Body of pancreas (tissue), 4 donors: ENCODE results near the gene KLHL7. TPM values are rescaled to one million over a fixed set of nuclear protein-coding genes. Genes with fewer than 3 reads are reported as not detected.

Experiments used
- ATAC-seq: fragments of 150-250 bp; one replicate; pipeline ENCODE4 v1.9.1; 2016
- DNase-seq, 4 donors: peaks; one replicate each; pipeline ENCODE4 v3.0.0-alpha.2; 2019
- H3K27ac ChIP-seq, 4 donors: fragments of 200-600 bp; sonication (generic); 1 replicate in 3 of 4; 2 replicates in 1 of 4; pipeline versions ENCODE4 v1.5.1 to v1.6.1; 2016 to 2019; ENCODE audit warnings: mild to moderate bottlenecking in 1 of 4, mixed read lengths in 1 of 4, moderate library complexity in 1 of 4
- H3K27me3 ChIP-seq, 2 donors: fragments of 200-600 bp; sonication (generic); one replicate each; pipeline ENCODE4 v1.6.0; 2016; ENCODE audit warnings: mild to moderate bottlenecking in 1 of 2
- H3K36me3 ChIP-seq, 2 donors: fragments of 200-600 bp; sonication (generic); replicated peaks in 1 of 2; 2 replicates each; pipeline ENCODE4 v1.5.1; 2016; ENCODE audit warnings: low read depth in 2 of 2; ENCODE audit not compliant: insufficient read depth in 1 of 2
- H3K4me1 ChIP-seq: fragments of 200-600 bp; sonication (generic); one replicate; pipeline ENCODE4 v1.6.0; 2016
- H3K4me3 ChIP-seq, 2 donors: fragments of 200-600 bp; sonication (generic); 1 replicate in 1 of 2; 2 replicates in 1 of 2; pipeline ENCODE4 v1.5.1; 2016 to 2019
- H3K9me3 ChIP-seq, 3 donors: fragments of 200-600 bp; sonication (generic); 1 replicate in 2 of 3; 2 replicates in 1 of 3; pipeline ENCODE4 v1.5.1; 2016
- POLR2A ChIP-seq, 3 donors: fragments of 450-650 bp; IDR thresholded peaks; one replicate each; pipeline ENCODE4 v1.6.1; 2016; ENCODE audit warnings: antibody characterized with exemption in 3 of 3, mild to moderate bottlenecking in 2 of 3
- WGBS, 2 donors: methylation state at CpG; one replicate each; pipeline ENCODE4 v1.1.5; 2017; 5-methylcytosine and 5-hydroxymethylcytosine counted together
- intact Hi-C: fragments of 100-400 bp; cut with DNase I; formaldehyde crosslinking; loops from one replicate; pipeline ENCODE4 v1.15.1; 2023
- total RNA-seq, 2 donors: library from RNA; depleted of rRNA; stranded (reverse); fragments of >200 nt; gene quantifications; one replicate each; pipeline ENCODE4 v1.1.0, GENCODE V29; 2016
- TF ChIP-seq, protein P1 (sequence below), 7 experiments: fragments of 450-650 bp in 4 of 7; fragments of 200-600 bp in 3 of 7; sonication (generic) in 3 of 7; IDR thresholded peaks; one replicate each; pipeline ENCODE4 v1.5.1; 2016 to 2019; ENCODE audit warnings: antibody characterized with exemption in 7 of 7

Gene KLHL7
- total RNA-seq, 2 donors from 2014 or later: 18.2 to 65.3 TPM

DNA sequence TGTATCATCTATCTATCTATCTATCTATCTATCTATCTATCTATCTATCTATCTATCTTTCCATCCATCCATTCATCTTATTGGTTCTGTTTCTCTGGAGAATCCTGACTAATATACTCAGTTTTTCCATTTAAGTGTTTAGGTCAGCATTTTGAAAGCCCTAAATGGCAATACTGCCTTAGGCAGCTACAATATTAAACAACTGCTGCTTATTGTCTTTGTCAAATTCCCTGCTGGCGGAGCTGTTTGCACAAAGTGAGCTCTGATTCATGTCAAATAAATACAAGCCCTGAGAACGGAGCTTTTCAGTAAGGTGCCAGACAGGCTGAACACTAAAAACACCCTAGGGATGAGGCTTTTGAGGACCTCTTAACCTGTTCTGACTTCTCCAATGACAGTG lies 7.1 kb upstream of the KLHL7 start:
- Histone ChIP-seq H3K27me3 (no peaks in the 10 kb centered on the region), H3K4me1 (no peaks in the 10 kb centered on the region), H3K4me3 (no peak overlapping the region), H3K9me3 (no peaks in the 10 kb centered on the region), H3K27ac (no peak overlapping the region), H3K36me3 (no peaks in the 10 kb centered on the region)
- intact Hi-C loops: no loop called here
- ATAC-seq (no peak), DNase-seq (no peak)
- TF ChIP-seq, protein P1, sequence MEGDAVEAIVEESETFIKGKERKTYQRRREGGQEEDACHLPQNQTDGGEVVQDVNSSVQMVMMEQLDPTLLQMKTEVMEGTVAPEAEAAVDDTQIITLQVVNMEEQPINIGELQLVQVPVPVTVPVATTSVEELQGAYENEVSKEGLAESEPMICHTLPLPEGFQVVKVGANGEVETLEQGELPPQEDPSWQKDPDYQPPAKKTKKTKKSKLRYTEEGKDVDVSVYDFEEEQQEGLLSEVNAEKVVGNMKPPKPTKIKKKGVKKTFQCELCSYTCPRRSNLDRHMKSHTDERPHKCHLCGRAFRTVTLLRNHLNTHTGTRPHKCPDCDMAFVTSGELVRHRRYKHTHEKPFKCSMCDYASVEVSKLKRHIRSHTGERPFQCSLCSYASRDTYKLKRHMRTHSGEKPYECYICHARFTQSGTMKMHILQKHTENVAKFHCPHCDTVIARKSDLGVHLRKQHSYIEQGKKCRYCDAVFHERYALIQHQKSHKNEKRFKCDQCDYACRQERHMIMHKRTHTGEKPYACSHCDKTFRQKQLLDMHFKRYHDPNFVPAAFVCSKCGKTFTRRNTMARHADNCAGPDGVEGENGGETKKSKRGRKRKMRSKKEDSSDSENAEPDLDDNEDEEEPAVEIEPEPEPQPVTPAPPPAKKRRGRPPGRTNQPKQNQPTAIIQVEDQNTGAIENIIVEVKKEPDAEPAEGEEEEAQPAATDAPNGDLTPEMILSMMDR (IDR thresholded peaks at IDR 0.05): no peak
- no peak for TF ChIP-seq POLR2A (IDR thresholded peaks at IDR 0.05)
- 73 to 74% methylated on average over 2 of the region's 2 CpGs for WGBS, 2 donors

DNA sequence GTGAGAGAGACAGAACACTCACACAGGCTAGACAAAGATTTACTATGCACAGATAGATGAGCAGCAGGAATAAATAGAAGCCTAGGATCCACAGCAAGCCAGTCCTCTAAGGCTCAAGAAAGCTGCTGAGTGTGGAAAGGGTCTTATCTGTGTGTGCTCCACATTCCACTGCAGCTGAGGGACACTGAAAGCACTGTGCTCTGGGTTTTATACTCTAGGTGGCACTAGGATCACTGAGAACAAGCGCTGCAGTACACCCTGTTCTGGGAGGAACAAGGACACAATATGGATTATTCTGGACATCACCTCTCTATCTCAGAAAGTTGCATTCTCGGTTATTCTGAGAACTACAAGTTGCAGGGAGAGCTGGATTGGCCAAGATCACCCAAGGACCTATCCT lies 4.9 kb upstream of the KLHL7 start:
- Histone ChIP-seq H3K4me3 (no peak overlapping the region), H3K27me3 (no peaks in the 10 kb centered on the region), H3K27ac (no peak overlapping the region), H3K36me3 (no peaks in the 10 kb centered on the region), H3K9me3 (no peaks in the 10 kb centered on the region), H3K4me1 (peaks cover 5% of the 10 kb centered on the region)
- 13 to 26% methylated on average over 1 to 2 of the region's 2 CpGs for WGBS, 2 donors
- no peak for DNase-seq
- ATAC-seq: no peak
- TF ChIP-seq POLR2A (IDR thresholded peaks at IDR 0.05): no peak
- TF ChIP-seq, protein P1 (IDR thresholded peaks at IDR 0.05): peak in 1 of 7 experiments; percentile 23
- intact Hi-C loops: loop anchor here (5.0 kb wide), 1 partner anchor 77 kb away; no protein-coding TSS in a partner anchor

DNA sequence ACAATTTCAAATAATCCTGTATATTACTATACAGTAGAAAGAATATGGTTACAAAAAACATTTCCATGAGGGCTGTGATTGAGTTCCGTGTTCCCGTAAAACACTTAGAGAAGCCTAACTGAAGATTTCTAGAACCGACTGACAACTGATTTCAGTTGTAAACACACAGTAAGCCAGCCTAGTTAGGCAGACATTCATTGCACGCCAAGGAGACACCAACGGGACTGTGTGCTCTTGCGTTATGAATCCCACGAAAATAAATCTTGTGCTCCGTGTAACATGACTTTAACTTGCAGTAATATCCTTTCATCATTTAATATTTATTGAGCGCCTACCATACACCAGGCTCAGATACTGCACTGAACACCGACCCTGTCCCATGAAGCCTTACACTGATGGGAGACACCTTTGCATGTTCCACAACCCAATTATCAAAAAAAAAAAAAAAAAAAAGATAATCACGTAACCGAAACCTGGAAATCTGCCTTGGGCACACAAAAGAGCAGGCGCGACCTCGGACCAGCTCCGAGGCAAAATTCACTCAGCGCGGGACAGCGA lies 420 bp upstream of the KLHL7 start:
- intact Hi-C loops: no loop called here
- H3K4me3 ChIP-seq: peak overlapping the region; percentile 13 to 94
- H3K9me3 ChIP-seq: no peaks in the 10 kb centered on the region
- no peaks in the 10 kb centered on the region for H3K27me3 ChIP-seq
- peaks cover 33% of the 10 kb centered on the region for H3K4me1 ChIP-seq
- peak overlapping the region in 3 of 4 donors; percentile 90 to 97 (median 95) for H3K27ac ChIP-seq
- ATAC-seq (peak; percentile 1), DNase-seq (no peak)
- H3K36me3 ChIP-seq: no peaks in the 10 kb centered on the region
- TF ChIP-seq, protein P1 (IDR thresholded peaks at IDR 0.05): peak in 1 of 7 experiments; percentile 18
- TF ChIP-seq POLR2A (IDR thresholded peaks at IDR 0.05): no peak
- WGBS, 2 donors: 0% methylated on average over 19 of the region's 19 CpGs

DNA sequence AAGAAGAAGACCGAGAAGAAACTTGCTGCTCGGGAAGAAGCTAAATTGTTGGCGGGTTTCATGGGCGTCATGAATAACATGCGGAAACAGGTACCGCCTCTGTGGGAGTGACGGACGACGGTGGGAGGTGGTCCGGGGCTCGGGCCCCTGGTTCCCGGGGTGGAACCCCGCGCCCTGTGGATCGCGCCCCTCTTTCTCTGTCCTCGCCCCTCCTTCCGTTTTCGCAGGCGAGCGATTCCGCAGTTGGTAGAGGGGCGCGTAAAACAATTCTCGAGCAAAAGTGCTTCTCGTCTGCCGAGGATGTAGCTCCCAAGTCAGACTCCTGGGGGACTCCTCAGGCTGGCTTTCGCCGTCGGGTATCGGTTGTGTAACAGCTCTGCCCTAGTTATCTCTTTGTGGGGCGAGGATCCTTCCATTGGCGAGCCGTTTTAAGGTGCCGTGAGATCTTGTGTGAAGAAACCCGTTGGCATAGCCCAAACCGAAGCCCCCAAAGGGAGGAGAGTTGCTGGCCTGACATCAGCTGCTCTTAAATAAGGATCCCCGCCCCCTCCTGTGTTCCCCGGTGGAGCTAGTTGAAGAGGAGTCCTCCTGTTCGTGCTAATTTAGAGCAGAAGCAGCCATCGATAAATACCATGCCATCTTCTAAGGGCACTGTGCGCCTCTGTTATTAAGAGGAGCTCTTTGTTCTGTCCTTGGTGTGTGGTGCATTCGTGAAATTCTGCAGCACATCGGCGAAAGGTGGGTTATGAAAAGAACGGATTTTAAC lies 655 bp downstream of the KLHL7 start:
- Histone ChIP-seq H3K4me3 (peak overlapping the region; percentile 94 to 97), H3K9me3 (no peaks in the 10 kb centered on the region), H3K4me1 (peaks cover 34% of the 10 kb centered on the region), H3K27ac (peak overlapping the region; percentile 89 to 97 (median 92)), H3K36me3 (no peaks in the 10 kb centered on the region), H3K27me3 (no peaks in the 10 kb centered on the region)
- WGBS, 2 donors: 1% methylated on average over 27 to 46 of the region's 46 CpGs
- intact Hi-C loops: no loop called here
- ATAC-seq (peak; percentile 38), DNase-seq (peak; percentile 36 to 49 (median 40))
- no peak for TF ChIP-seq POLR2A (IDR thresholded peaks at IDR 0.05)
- TF ChIP-seq, protein P1 (IDR thresholded peaks at IDR 0.05): peak in 3 of 7 experiments; percentile 4 to 14 (median 14)
